HepG2 (cell line): ENCODE data around the gene SNU13.

Experiments
- CBX5 ChIP-seq: sonication (generic); formaldehyde crosslinking; IDR thresholded peaks from 2 replicates; pipeline ENCODE4 v1.4.0; 2020; ENCODE audit warnings: missing genetic modification reagents, borderline replicate concordance
- CTCF ChIP-seq: sonication (generic); formaldehyde crosslinking; IDR thresholded peaks from 2 replicates; pipeline ENCODE4 v1.5.0; 2020; ENCODE audit warnings: mild to moderate bottlenecking, missing genetic modification reagents, moderate library complexity
- HDAC2 ChIP-seq: sonication (generic); formaldehyde crosslinking; IDR thresholded peaks from 2 replicates; pipeline ENCODE4 v1.4.0; 2020; ENCODE audit warnings: missing genetic modification reagents
- HMG20B ChIP-seq: conservative IDR thresholded peaks from 2 replicates; pipeline ENCODE4 v1.6.1; 2016; ENCODE audit warnings: missing genetic modification reagents, missing compliant biosample characterization
- POLR2AphosphoS5 ChIP-seq: IDR thresholded peaks from 2 replicates; pipeline ENCODE4 v1.6.1; 2012; ENCODE audit warnings: low read depth, low read length
- PREB ChIP-seq: sonication (generic); formaldehyde crosslinking; IDR thresholded peaks from 2 replicates; pipeline ENCODE4 v1.4.0; 2020; ENCODE audit warnings: missing genetic modification reagents
- RNF2 ChIP-seq: fragments of 450-650 bp; conservative IDR thresholded peaks from 2 replicates; pipeline ENCODE4 v1.6.1; 2016; ENCODE audit warnings: low read depth
- USF2 ChIP-seq, 2 experiments: sonication (generic) in 1 of 2; formaldehyde crosslinking in 1 of 2; IDR thresholded peaks; 2 replicates each; pipeline versions ENCODE4 v1.5.1 to v1.6.1; 2011 to 2020; ENCODE audit warnings: borderline replicate concordance in 1 of 2, low read depth in 1 of 2, low read length in 1 of 2, mild to moderate bottlenecking in 1 of 2, missing genetic modification reagents in 1 of 2, moderate library complexity in 1 of 2
- YY1 ChIP-seq: IDR thresholded peaks from 2 replicates; pipeline ENCODE4 v1.6.1; 2011; ENCODE audit warnings: low read length, low read depth, moderate library complexity, mild to moderate bottlenecking; ENCODE audit not compliant: insufficient read depth, insufficient replicate concordance
- ZBTB34 ChIP-seq: sonication (generic); formaldehyde crosslinking; IDR thresholded peaks from 2 replicates; pipeline ENCODE4 v1.8.0; 2022; ENCODE audit warnings: mild to moderate bottlenecking, missing genetic modification reagents
- ZBTB7A ChIP-seq: sonication (generic); formaldehyde crosslinking; IDR thresholded peaks from 2 replicates; pipeline ENCODE4 v1.8.0; 2022; ENCODE audit warnings: mild to moderate bottlenecking, missing genetic modification reagents
- ZFP82 ChIP-seq: sonication (generic); formaldehyde crosslinking; IDR thresholded peaks from 2 replicates; pipeline ENCODE4 v1.5.1; 2020; ENCODE audit warnings: mild to moderate bottlenecking, missing genetic modification reagents, borderline replicate concordance
- ZKSCAN1 ChIP-seq: fragments of 150-350 bp; IDR thresholded peaks from 2 replicates; pipeline ENCODE4 v1.6.1; 2014; ENCODE audit warnings: low read length
- ZNF766 ChIP-seq: sonication (generic); formaldehyde crosslinking; IDR thresholded peaks from 2 replicates; pipeline ENCODE4 v1.5.0; 2020; ENCODE audit warnings: missing genetic modification reagents, borderline replicate concordance

- TF ChIP-seq POLR2AphosphoS5 (no peak), CTCF (CRISPR knock-in tag) (no peak), ZBTB7A (CRISPR knock-in tag) (no peak), USF2 (IDR thresholded peaks at IDR 0.05; ENCODE audit: low read depth, low read length) (no peak), USF2 (CRISPR knock-in tag; IDR thresholded peaks at IDR 0.05; ENCODE audit: borderline replicate concordance) (no peak), CBX5 (CRISPR knock-in tag) (no peak), ZBTB34 (CRISPR knock-in tag) (no peak), HDAC2 (no peak), ZFP82 (CRISPR knock-in tag) (no peak), ZNF766 (CRISPR knock-in tag) (no peak), ZKSCAN1 (no peak), HMG20B (CRISPR knock-in tag) (no peak), PREB (no peak), YY1 (no peak), RNF2 (no peak)
These were observed 15.7 kb downstream of the SNU13 start for GRCh38 chr22:41672780-41673509.
